Peyer's patch (tissue), 4 donors: ENCODE data around the gene GALNT12. TPM values are rescaled to one million over a fixed set of nuclear protein-coding genes. Genes with fewer than 3 reads are reported as not detected.

Experiments
- DNase-seq, 3 donors: peaks; one replicate each; pipeline ENCODE4 v3.0.0-alpha.2; 2017 to 2019
- H3K27ac ChIP-seq, 4 donors: fragments of 200-600 bp; sonication (generic); one replicate each; pipeline ENCODE4 v1.5.1; 2016 to 2019
- H3K27me3 ChIP-seq, 2 donors: fragments of 200-600 bp; sonication (generic); one replicate each; pipeline ENCODE4 v1.5.1; 2019
- H3K36me3 ChIP-seq, 3 donors: fragments of 200-600 bp; sonication (generic); one replicate each; pipeline ENCODE4 v1.5.1; 2016 to 2019
- H3K4me1 ChIP-seq, 4 donors: fragments of 200-600 bp; sonication (generic); one replicate each; pipeline ENCODE4 v1.5.1; 2016 to 2019
- H3K4me3 ChIP-seq, 4 donors: fragments of 200-600 bp; sonication (generic); 1 replicate in 3 of 4; 2 replicates in 1 of 4; pipeline ENCODE4 v1.5.1; 2016 to 2019; ENCODE audit warnings: mild to moderate bottlenecking in 1 of 4
- H3K9me3 ChIP-seq, 4 donors: fragments of 200-600 bp; sonication (generic); one replicate each; pipeline ENCODE4 v1.5.1; 2016 to 2019; ENCODE audit warnings: mild to moderate bottlenecking in 1 of 4
- POLR2A ChIP-seq, 2 donors: fragments of 450-650 bp; IDR thresholded peaks; one replicate each; pipeline ENCODE4 v1.5.1; 2017; ENCODE audit warnings: antibody characterized with exemption in 2 of 2, mild to moderate bottlenecking in 2 of 2, moderate library complexity in 2 of 2
- total RNA-seq, 4 donors: library from RNA; depleted of rRNA; stranded (reverse); fragments of >200 nt; gene quantifications; one replicate each; pipeline ENCODE4 v1.1.0, GENCODE V29; 2016
- TF ChIP-seq, protein P1 (sequence below), 6 experiments: fragments of 450-650 bp in 4 of 6; fragments of 200-600 bp in 2 of 6; sonication (generic) in 1 of 6; IDR thresholded peaks; one replicate each; pipeline ENCODE4 v1.5.1; 2017 to 2019; ENCODE audit warnings: antibody characterized with exemption in 6 of 6, mild to moderate bottlenecking in 3 of 6, moderate library complexity in 1 of 6

Gene GALNT12
- total RNA-seq, 4 donors from 2014 or later: 73.6 to 118 (median 93.0) TPM

DNA sequence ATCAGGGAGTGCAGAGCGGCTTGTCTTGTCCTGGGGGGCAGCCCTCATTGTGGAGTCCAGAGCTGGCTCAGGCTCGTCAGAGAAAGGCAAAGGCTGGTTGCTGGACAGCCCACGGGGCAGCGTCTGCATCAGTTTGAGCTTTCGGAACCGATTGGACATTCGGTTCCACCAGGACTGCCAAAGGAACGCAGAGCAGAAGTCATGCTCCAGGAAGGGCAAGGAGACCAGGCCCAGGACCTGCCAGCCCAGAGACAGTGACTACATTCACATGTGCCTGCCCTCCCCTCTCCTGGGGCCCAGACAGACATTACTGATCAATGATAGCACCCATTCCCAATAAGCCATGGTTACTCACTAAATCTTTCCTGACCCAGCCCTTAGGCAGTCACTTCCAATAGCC lies 29.2 kb upstream of the GALNT12 start:
- Histone ChIP-seq H3K27me3 (no peaks in the 10 kb centered on the region), H3K27ac (peak overlapping the region in 2 of 4 donors; percentile 32 to 76), H3K9me3 (no peaks in the 10 kb centered on the region), H3K4me3 (no peak overlapping the region), H3K4me1 (peaks cover 0 to 17% (median 5%) of the 10 kb centered on the region in 4 donors), H3K36me3 (peaks cover 0 to 17% (median 0%) of the 10 kb centered on the region in 3 donors)
- DNase-seq: no peak
- TF ChIP-seq, protein P1, sequence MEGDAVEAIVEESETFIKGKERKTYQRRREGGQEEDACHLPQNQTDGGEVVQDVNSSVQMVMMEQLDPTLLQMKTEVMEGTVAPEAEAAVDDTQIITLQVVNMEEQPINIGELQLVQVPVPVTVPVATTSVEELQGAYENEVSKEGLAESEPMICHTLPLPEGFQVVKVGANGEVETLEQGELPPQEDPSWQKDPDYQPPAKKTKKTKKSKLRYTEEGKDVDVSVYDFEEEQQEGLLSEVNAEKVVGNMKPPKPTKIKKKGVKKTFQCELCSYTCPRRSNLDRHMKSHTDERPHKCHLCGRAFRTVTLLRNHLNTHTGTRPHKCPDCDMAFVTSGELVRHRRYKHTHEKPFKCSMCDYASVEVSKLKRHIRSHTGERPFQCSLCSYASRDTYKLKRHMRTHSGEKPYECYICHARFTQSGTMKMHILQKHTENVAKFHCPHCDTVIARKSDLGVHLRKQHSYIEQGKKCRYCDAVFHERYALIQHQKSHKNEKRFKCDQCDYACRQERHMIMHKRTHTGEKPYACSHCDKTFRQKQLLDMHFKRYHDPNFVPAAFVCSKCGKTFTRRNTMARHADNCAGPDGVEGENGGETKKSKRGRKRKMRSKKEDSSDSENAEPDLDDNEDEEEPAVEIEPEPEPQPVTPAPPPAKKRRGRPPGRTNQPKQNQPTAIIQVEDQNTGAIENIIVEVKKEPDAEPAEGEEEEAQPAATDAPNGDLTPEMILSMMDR (IDR thresholded peaks at IDR 0.05): no peak
- TF ChIP-seq POLR2A (IDR thresholded peaks at IDR 0.05): no peak

- H3K4me3 ChIP-seq: no peak overlapping the region
Measured at GRCh38 chr9:98778711-98779530, 28.5 kb upstream of the GALNT12 start.

DNA sequence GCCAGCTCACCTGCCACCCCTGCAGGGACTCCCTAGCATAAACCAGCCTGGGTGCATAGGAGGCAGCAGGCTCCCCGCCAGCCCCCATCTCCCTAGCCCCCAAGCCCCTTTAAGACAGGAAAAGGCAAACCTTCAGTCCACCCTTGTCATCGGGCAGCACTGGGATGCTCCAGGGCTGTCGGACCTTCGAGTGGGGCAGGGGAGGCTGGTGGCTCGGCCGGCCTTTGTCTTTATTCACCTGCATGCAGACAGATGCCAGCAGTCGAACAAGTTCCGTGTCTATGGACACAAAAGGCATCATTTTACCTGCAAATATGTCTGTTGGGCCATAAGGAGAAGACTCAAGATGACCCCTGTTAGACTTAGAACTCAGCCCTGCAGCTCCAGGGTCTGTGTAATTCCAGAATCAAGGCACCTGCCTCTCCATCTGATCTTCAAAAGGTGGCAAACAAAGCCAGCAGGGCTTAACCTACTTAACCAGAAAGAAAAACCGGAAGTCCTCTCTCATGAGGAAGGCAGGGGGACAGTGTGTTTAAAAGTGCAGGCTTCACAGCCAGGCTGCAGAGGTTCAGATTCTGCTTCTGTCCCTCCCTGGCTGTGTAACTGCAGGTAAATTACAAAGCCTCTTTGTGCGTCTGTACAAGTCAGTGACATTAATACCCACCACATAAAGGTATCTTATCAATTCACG lies 27.3 kb upstream of the GALNT12 start:
- TF ChIP-seq, protein P1 (IDR thresholded peaks at IDR 0.05): no peak
- no peak for TF ChIP-seq POLR2A (IDR thresholded peaks at IDR 0.05)
- no peak overlapping the region for H3K27ac ChIP-seq

More at GRCh38 chr9:98778711-98779530, 28.5 kb upstream of the GALNT12 start:
- Histone ChIP-seq H3K36me3 (peaks cover 0 to 13% (median 0%) of the 10 kb centered on the region in 3 donors), H3K4me1 (peaks cover 0 to 17% (median 5%) of the 10 kb centered on the region in 4 donors), H3K27ac (peak overlapping the region in 2 of 4 donors; percentile 32 to 76), H3K27me3 (no peaks in the 10 kb centered on the region), H3K9me3 (no peaks in the 10 kb centered on the region)
- DNase-seq: peak in 1 of 3 donors; percentile 60
- peak in 1 of 2 donors; percentile 22 for TF ChIP-seq POLR2A (IDR thresholded peaks at IDR 0.05)
- TF ChIP-seq, protein P1 (IDR thresholded peaks at IDR 0.05): peak in 2 of 6 experiments; percentile 4 to 5

DNA sequence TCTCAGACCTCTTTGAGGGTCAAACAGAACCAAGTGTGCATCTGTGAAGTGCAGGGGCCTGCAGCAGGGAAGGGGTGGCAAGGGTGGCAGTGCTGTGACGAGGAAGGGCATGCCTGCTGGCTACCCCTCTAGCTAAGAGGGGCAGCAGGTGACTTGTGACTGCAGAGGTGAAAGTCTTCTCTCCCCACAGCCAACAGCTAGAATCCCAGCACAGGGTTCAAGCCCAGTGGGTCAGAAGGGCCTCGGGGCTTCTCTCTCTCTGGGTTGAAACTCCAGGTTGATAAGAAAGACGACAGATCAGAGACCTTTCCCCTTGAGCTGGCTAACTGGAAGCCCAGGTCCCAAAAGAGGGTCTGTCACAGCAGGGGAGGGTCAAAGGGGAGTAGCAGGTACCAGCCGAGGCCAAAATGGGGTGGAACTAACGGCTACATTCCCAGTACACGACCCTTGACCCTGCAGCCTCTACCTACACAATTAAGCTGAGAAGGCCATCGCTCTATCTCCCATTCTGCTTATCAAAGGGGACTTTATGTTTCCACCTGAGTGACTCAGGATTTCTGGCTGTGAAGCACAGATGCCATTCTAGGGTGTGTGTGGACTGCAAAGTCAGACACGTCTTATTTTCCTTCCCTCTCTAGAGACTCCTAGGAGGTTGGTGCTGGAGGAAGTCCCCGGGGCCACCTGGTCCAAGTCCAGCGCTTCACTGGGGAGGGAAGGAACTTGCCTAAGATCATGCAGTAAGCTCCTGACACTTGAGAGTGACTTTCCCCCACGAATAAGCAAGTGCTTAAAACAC lies 25.7 kb upstream of the GALNT12 start:
- Histone ChIP-seq H3K4me1 (peaks cover 0 to 17% (median 5%) of the 10 kb centered on the region in 4 donors), H3K27me3 (no peaks in the 10 kb centered on the region), H3K27ac (peak overlapping the region in 3 of 4 donors; percentile 65 to 93 (median 85)), H3K4me3 (no peak overlapping the region), H3K36me3 (peaks cover 0 to 9% (median 0%) of the 10 kb centered on the region in 3 donors), H3K9me3 (no peaks in the 10 kb centered on the region)
- DNase-seq: peak in 2 of 3 donors; percentile 85 to 90
- no peak for TF ChIP-seq POLR2A (IDR thresholded peaks at IDR 0.05)
- TF ChIP-seq, protein P1 (IDR thresholded peaks at IDR 0.05): no peak

More for the DNA sequence above, 27.3 kb upstream of the GALNT12 start:
- Histone ChIP-seq H3K36me3 (peaks cover 0 to 9% (median 0%) of the 10 kb centered on the region in 3 donors), H3K4me3 (no peak overlapping the region), H3K9me3 (no peaks in the 10 kb centered on the region), H3K27me3 (no peaks in the 10 kb centered on the region), H3K4me1 (peaks cover 0 to 17% (median 5%) of the 10 kb centered on the region in 4 donors)
- DNase-seq: no peak
